Measurements from ENCODE around the gene MB.

- TF ChIP-seq POLR2A (IDR thresholded peaks at IDR 0.05) (no peak), EP300 (IDR thresholded peaks at IDR 0.05) (no peak), CTCF (IDR thresholded peaks at IDR 0.05) (no peak), POLR2AphosphoS5 (IDR thresholded peaks at IDR 0.05) (no peak)
These were observed 27.4 kb downstream of the MB start for GRCh38 chr22:35589756-35590093.
